Colonic mucosa (tissue), 4 donors: ENCODE data around the gene RAB9A. TPM values are rescaled to one million over a fixed set of nuclear protein-coding genes. Genes with fewer than 3 reads are reported as not detected.

Experiments used
- DNase-seq: peaks from one replicate; pipeline ENCODE4 v3.0.0-alpha.2; 2020
- H3K27ac ChIP-seq: fragments of 200-600 bp; one replicate; pipeline ENCODE4 v1.8.0; 2021
- H3K27me3 ChIP-seq: fragments of 200-600 bp; one replicate; pipeline ENCODE4 v1.8.0; 2021
- H3K36me3 ChIP-seq: fragments of 200-600 bp; one replicate; pipeline ENCODE4 v1.8.0; 2021
- H3K4me1 ChIP-seq: fragments of 200-600 bp; one replicate; pipeline ENCODE4 v1.8.0; 2021; ENCODE audit warnings: mild to moderate bottlenecking
- H3K4me3 ChIP-seq: fragments of 200-600 bp; one replicate; pipeline ENCODE4 v1.8.0; 2021
- H3K9ac ChIP-seq, 2 donors: one replicate each; pipeline ENCODE4 v1.7.0; 2013; ENCODE audit warnings: control low read depth in 2 of 2, low read depth in 2 of 2, low read length in 2 of 2
- H3K9me3 ChIP-seq: fragments of 200-600 bp; one replicate; pipeline ENCODE4 v1.8.0; 2021
- CTCF ChIP-seq: fragments of 200-600 bp; IDR thresholded peaks from one replicate; pipeline ENCODE4 v1.8.0; 2022; ENCODE audit warnings: antibody characterized with exemption, mild to moderate bottlenecking
- intact Hi-C: fragments of 100-400 bp; cut with DNase I; formaldehyde crosslinking; loops from one replicate; pipeline ENCODE4 v1.14.1; 2022
- total RNA-seq, 2 donors: library from RNA; stranded (reverse); fragmentation: NEBNext Ultra II Directional in 1 of 2; extraction: Animal tissue kit (Norgen Biotek cat#: 25700) in 1 of 2; gene quantifications; one replicate each; pipeline ENCODE4 v1.2.1, GENCODE V29; 2021
- donor health status: healthy.
- donor health status: DM: no; HTN: no; CAD: no.
- donor health status: DM: no; HTN: no; CAD: no.

Gene RAB9A
- total RNA-seq, 2 donors from 2014 or later, result 23.0 to 67.1 TPM

GRCh38 chrX:13700380-13700779 lies 11.5 kb downstream of the RAB9A start:
- no peak overlapping the region for H3K9ac ChIP-seq
- H3K4me1 ChIP-seq, result peaks cover 4% of the 10 kb centered on the region
- no peaks in the 10 kb centered on the region for H3K36me3 ChIP-seq
- intact Hi-C loops, result no loop called here
- TF ChIP-seq CTCF, result no peak
- no peak overlapping the region for H3K4me3 ChIP-seq
- H3K27ac ChIP-seq, result no peak overlapping the region
- no peaks in the 10 kb centered on the region for H3K9me3 ChIP-seq
- H3K27me3 ChIP-seq, result no peaks in the 10 kb centered on the region
- no peak for DNase-seq

GRCh38 chrX:13702111-13702789 lies 13.3 kb downstream of the RAB9A start:
- no peak for DNase-seq
- H3K27ac ChIP-seq, result no peak overlapping the region
- H3K27me3 ChIP-seq, result no peaks in the 10 kb centered on the region

GRCh38 chrX:13703135-13703534 lies 14.2 kb downstream of the RAB9A start:
- Histone ChIP-seq H3K27me3 (no peaks in the 10 kb centered on the region), H3K36me3 (no peaks in the 10 kb centered on the region), H3K9ac (no peak overlapping the region), H3K27ac (no peak overlapping the region), H3K9me3 (no peaks in the 10 kb centered on the region), H3K4me3 (no peak overlapping the region), H3K4me1 (peaks cover 4% of the 10 kb centered on the region)
- DNase-seq, result no peak
- intact Hi-C loops, result no loop called here
- TF ChIP-seq CTCF, result no peak

More at GRCh38 chrX:13702111-13702789, 13.3 kb downstream of the RAB9A start:
- Histone ChIP-seq H3K9me3 (no peaks in the 10 kb centered on the region), H3K9ac (no peak overlapping the region), H3K36me3 (no peaks in the 10 kb centered on the region), H3K4me3 (no peak overlapping the region), H3K4me1 (peaks cover 4% of the 10 kb centered on the region)
- intact Hi-C loops, result no loop called here
- no peak for TF ChIP-seq CTCF

GRCh38 chrX:13703589-13703988 lies 14.7 kb downstream of the RAB9A start:
- Histone ChIP-seq H3K4me1 (peaks cover 4% of the 10 kb centered on the region), H3K9me3 (no peaks in the 10 kb centered on the region), H3K36me3 (no peaks in the 10 kb centered on the region), H3K9ac (no peak overlapping the region), H3K27ac (no peak overlapping the region), H3K27me3 (no peaks in the 10 kb centered on the region), H3K4me3 (no peak overlapping the region)
- TF ChIP-seq CTCF, result no peak
- intact Hi-C loops, result no loop called here
- no peak for DNase-seq

GRCh38 chrX:13711141-13711540 lies 22.2 kb downstream of the RAB9A start:
- TF ChIP-seq CTCF, result no peak
- DNase-seq, result no peak
- H3K4me3 ChIP-seq, result no peak overlapping the region
- H3K27ac ChIP-seq, result no peak overlapping the region
- H3K4me1 ChIP-seq, result no peaks in the 10 kb centered on the region
- H3K9me3 ChIP-seq, result no peaks in the 10 kb centered on the region
- H3K36me3 ChIP-seq, result no peaks in the 10 kb centered on the region
- H3K27me3 ChIP-seq, result no peaks in the 10 kb centered on the region
- intact Hi-C loops, result no loop called here
- H3K9ac ChIP-seq, result no peak overlapping the region
